Measurements from ENCODE around the gene ITIH3. TPM values are rescaled to one million over a fixed set of nuclear protein-coding genes. Genes with fewer than 3 reads are reported as not detected.

The ITIH3 gene
- total and polyA plus RNA-seq, 2 of the 8 experiments (the other 6 are each of a cell fraction or from before 2014, with no cell fraction given), result not detected

DNA sequence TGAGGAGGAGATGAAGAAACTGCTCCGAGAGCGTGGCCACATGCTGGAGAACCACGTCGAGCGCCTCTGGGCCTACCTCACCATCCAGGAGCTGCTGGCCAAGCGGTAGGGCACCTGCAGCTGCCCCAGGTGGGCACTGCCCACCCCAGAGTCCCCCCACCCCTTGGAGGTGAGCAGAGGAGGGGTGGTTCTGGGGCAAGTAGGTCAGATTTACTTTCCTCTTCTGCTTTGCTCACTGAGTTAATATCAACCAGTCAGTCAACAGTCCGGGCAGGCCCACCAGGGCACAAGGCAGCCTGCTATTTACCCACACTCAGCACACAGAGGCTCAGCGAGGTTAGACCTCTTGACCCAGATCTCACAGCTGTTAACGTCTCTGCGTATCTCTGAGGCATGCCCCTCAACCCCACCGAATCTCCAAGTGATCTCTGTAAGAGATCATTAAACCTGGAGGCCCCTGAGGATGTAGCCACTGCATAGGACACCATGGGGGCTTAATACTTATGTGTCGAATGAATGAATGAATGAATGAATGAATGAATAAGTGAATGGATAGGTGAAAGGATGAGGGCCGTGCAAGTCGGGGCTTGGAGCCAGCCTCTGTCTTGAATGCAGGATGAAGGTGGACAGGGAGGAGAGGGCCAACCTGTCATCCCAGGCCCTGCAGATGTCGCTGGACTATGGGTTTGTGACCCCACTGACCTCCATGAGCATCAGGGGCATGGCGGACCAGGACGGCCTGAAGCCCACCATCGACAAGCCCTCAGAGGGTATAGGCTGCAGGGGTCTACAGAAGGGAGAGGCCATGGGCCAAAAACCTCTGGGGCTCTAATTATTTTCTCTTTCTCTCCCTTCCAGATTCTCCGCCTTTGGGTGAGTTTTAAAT, 8.0 kb upstream of the ITIH3 start:
- no peaks in the 10 kb centered on the region for H3K23me2 ChIP-seq (ENCODE audit: low read depth, low read length)
- ChIA-PET CTCF (ENCODE audit: partially characterized antibody) (interaction anchor here (0.7 to 3.2 kb wide), 6 partner anchors 7 to 79 kb away, joined by 3 to 26 read pairs (median 4); partner anchors contain the start of gene ITIH1), POLR2A (ENCODE audit: partially characterized antibody) (interaction anchor here (0.8 kb wide), 1 partner anchor 96 kb away, joined by 3 read pairs; no protein-coding TSS in a partner anchor)
- H3K18ac ChIP-seq (ENCODE audit: extremely low read depth, low read length), result no peak overlapping the region
- no peak overlapping the region for H3K56ac ChIP-seq (replicated peaks; ENCODE audit: insufficient read length, low read depth, low read length)
- H3K14ac ChIP-seq (ENCODE audit: insufficient read length), result no peak overlapping the region
- no peaks in the 10 kb centered on the region for H3K79me2 ChIP-seq (ENCODE audit: control insufficient read depth in 1 of 2, insufficient read depth in 2 of 2, low read length in 2 of 2)
- H2AFZ ChIP-seq (ENCODE audit: low read length), result no peak overlapping the region
- 96% methylated on average over 17 of the region's 19 CpGs; no CpG with 5 or more reads in 1 of the 2 experiments for whole genome bisulfite sequencing, 2 experiments (ENCODE audit: extremely low coverage in 1 of 2, insufficient coverage in 1 of 2, insufficient read length in 1 of 2, insufficient replicate concordance in 2 of 2, low coverage in 1 of 2, low lambda C conversion rate in 2 of 2, missing lambda C conversion rate in 1 of 2)
- H2BK20ac ChIP-seq (ENCODE audit: low read length), result no peak overlapping the region
- DNase-seq (ENCODE audit: low read depth in 1 of 2, low spot score in 2 of 2) (no peak), FAIRE-seq (no peak)
- no peak overlapping the region for H2BK5ac ChIP-seq (ENCODE audit: low read depth, low read length)
- H4K5ac ChIP-seq (ENCODE audit: insufficient read length, low read depth, low read length), result no peak overlapping the region
- H3K4ac ChIP-seq (replicated peaks; ENCODE audit: insufficient read length, low read depth, low read length), result no peak overlapping the region
- no peak overlapping the region for H2BK12ac ChIP-seq (ENCODE audit: low read depth, low read length)
- no peak overlapping the region for H3K9ac ChIP-seq (replicated peaks in 1 of 4; ENCODE audit: extremely low read depth in 1 of 4, low read depth in 3 of 4, low read length in 3 of 4)
- peaks cover 0 to 8% (median 0%) of the 10 kb centered on the region in 4 experiments; a peak in 1 of 7 replicates for H3K4me1 ChIP-seq (replicated peaks in 1 of 4; ENCODE audit: control insufficient read depth in 3 of 4, insufficient read depth in 4 of 4, low read length in 3 of 4)
- no peak overlapping the region for H2BK15ac ChIP-seq (ENCODE audit: low read length)
- peaks cover 0 to 3% of the 10 kb centered on the region in 2 experiments for H4K20me1 ChIP-seq (replicated peaks in 1 of 2; ENCODE audit: control insufficient read depth in 1 of 2, insufficient read depth in 2 of 2, low read length in 2 of 2)
- H3K9me3 ChIP-seq (ENCODE audit: insufficient read depth in 2 of 2, low read depth in 1 of 2, low read length in 1 of 2), result no peaks in the 10 kb centered on the region
- H2BK120ac ChIP-seq (replicated peaks; ENCODE audit: low read depth, low read length), result no peak overlapping the region
- no peak overlapping the region for H4K91ac ChIP-seq (replicated peaks; ENCODE audit: insufficient read length, low read length)
- no peaks in the 10 kb centered on the region for H3K79me1 ChIP-seq (ENCODE audit: low read depth, low read length)
- no peaks in the 10 kb centered on the region; a peak in 1 of 8 replicates for H3K36me3 ChIP-seq (ENCODE audit: control insufficient read depth in 2 of 4, insufficient read depth in 4 of 4, low read length in 3 of 4)
- no peak overlapping the region for H3K4me3 ChIP-seq (ENCODE audit: extremely low read depth in 1 of 4, insufficient read depth in 2 of 4, low read depth in 3 of 4, low read length in 4 of 4)
- H3K27ac ChIP-seq (ENCODE audit: low read depth, low read length), result no peak overlapping the region
- H3K23ac ChIP-seq (ENCODE audit: insufficient read length), result no peak overlapping the region
- H4K8ac ChIP-seq (ENCODE audit: extremely low read depth, insufficient read depth, low read length), result no peak overlapping the region
- H2AK5ac ChIP-seq (ENCODE audit: low read depth, low read length), result no peak overlapping the region
- no peak overlapping the region for H3K4me2 ChIP-seq (ENCODE audit: insufficient read depth in 1 of 2, low read depth in 2 of 2, low read length in 2 of 2)
- H3K27me3 ChIP-seq (replicated peaks in 1 of 4; ENCODE audit: control insufficient read depth in 3 of 4, extremely low read depth in 1 of 4, insufficient read depth in 3 of 4, low read length in 3 of 4), result no peaks in the 10 kb centered on the region; a peak in 1 of 7 replicates
- TF ChIP-seq GABPA (IDR thresholded peaks at IDR 0.05; ENCODE audit: borderline replicate concordance, insufficient read depth, low read length), result no peak
- no peak for TF ChIP-seq KDM1A (IDR thresholded peaks at IDR 0.05; ENCODE audit: borderline replicate concordance, low read length)
- no peak for TF ChIP-seq EZH2 (IDR thresholded peaks at IDR 0.05; ENCODE audit: low read depth, low read length, severe bottlenecking)
- no peak for TF ChIP-seq SIX5 (IDR thresholded peaks at IDR 0.05; ENCODE audit: low read depth, low read length)
